ENCODE results near the gene ARHGDIB. TPM values are rescaled to one million over a fixed set of nuclear protein-coding genes. Genes with fewer than 3 reads are reported as not detected.

ARHGDIB gene
- total RNA-seq, 1 experiment from 2014 or later, result 4.3 TPM

- TF ChIP-seq ZBTB33 (IDR thresholded peaks at IDR 0.05; ENCODE audit: extremely low read depth, insufficient replicate concordance, low read length), result no peak
- no peak for TF ChIP-seq EGR1 (IDR thresholded peaks at IDR 0.05; ENCODE audit: low read depth)
- TF ChIP-seq TCF7L2 (IDR thresholded peaks at IDR 0.05; ENCODE audit: borderline replicate concordance, extremely low read depth, insufficient read depth, insufficient read length), result no peak
Measured at GRCh38 chr12:14970473-14970872, 9.1 kb upstream of the ARHGDIB start (continued).

- POLR2A ChIA-PET, result no interaction called here
Measured at GRCh38 chr12:14968478-14968877, 7.1 kb upstream of the ARHGDIB start.

GRCh38 chr12:14965221-14965620 lies 3.8 kb upstream of the ARHGDIB start:
- intact Hi-C loops (cut with micrococcal nuclease), result no loop called here
- H2AFZ ChIP-seq (ENCODE audit: low read depth, low read length, poor library complexity, severe bottlenecking), result no peak overlapping the region
- no peak overlapping the region for H3K4me3 ChIP-seq (replicated peaks in 1 of 2; ENCODE audit: low read depth in 1 of 2, low read length in 2 of 2)
- ChIA-PET RAD21 (ENCODE audit: low non-redundant PET in 1 of 2, low total read pairs in 2 of 2, uncharacterized antibody in 2 of 2, unreplicated experiment in 2 of 2) (no interaction called here), CTCF (no interaction called here), POLR2A (no interaction called here)
- H3K9ac ChIP-seq (ENCODE audit: low read length), result no peak overlapping the region
- DNase-seq (ENCODE audit: low read depth, low spot score), result no peak
- H3K79me2 ChIP-seq (ENCODE audit: insufficient read depth, low read length), result no peaks in the 10 kb centered on the region
- H3K4me1 ChIP-seq (ENCODE audit: control insufficient read depth in 1 of 2, insufficient read depth in 2 of 2, low read length in 2 of 2), result peaks cover 0 to 7% of the 10 kb centered on the region in 2 experiments; a peak in 2 of 4 replicates
- no peaks in the 10 kb centered on the region for H3K36me3 ChIP-seq (ENCODE audit: control insufficient read depth in 1 of 2, insufficient read depth in 2 of 2, low read length in 2 of 2)
- H3K9me3 ChIP-seq (ENCODE audit: control insufficient read depth in 1 of 2, insufficient read depth in 1 of 2, low read depth in 1 of 2, low read length in 2 of 2), result no peaks in the 10 kb centered on the region
- no TSS peak for BruUV-seq (replicated peaks)
- no peak overlapping the region for H3K4me2 ChIP-seq (ENCODE audit: low read length)
- no peak overlapping the region for H3K27ac ChIP-seq (ENCODE audit: low read depth, low read length)
- no peaks in the 10 kb centered on the region for H3K27me3 ChIP-seq (ENCODE audit: insufficient read depth, low read length)
- no peaks in the 10 kb centered on the region for H3K9me2 ChIP-seq (ENCODE audit: insufficient read depth)
- H4K20me1 ChIP-seq (ENCODE audit: insufficient read depth), result no peaks in the 10 kb centered on the region
- no peak for ATAC-seq
- TF ChIP-seq JUND (IDR thresholded peaks at IDR 0.05) (no peak), REST (IDR thresholded peaks at IDR 0.05; ENCODE audit: low read depth) (no peak), ZBTB33 (IDR thresholded peaks at IDR 0.05; ENCODE audit: extremely low read depth, insufficient replicate concordance, low read length) (no peak), ATF3 (IDR thresholded peaks at IDR 0.05) (no peak), TCF7L2 (IDR thresholded peaks at IDR 0.05; ENCODE audit: borderline replicate concordance, extremely low read depth, insufficient read depth, insufficient read length) (no peak), EGR1 (IDR thresholded peaks at IDR 0.05; ENCODE audit: low read depth) (no peak), RAD21 (IDR thresholded peaks at IDR 0.05; ENCODE audit: low read depth) (no peak), SRF (IDR thresholded peaks at IDR 0.05; ENCODE audit: low read depth) (no peak), CEBPB (IDR thresholded peaks at IDR 0.05; ENCODE audit: low read depth) (no peak)

More at GRCh38 chr12:14968478-14968877, 7.1 kb upstream of the ARHGDIB start:
- Histone ChIP-seq H3K79me2 (ENCODE audit: insufficient read depth, low read length) (no peaks in the 10 kb centered on the region), H3K9ac (ENCODE audit: low read length) (no peak overlapping the region), H3K27ac (ENCODE audit: low read depth, low read length) (no peak overlapping the region), H3K4me3 (replicated peaks in 1 of 2; ENCODE audit: low read depth in 1 of 2, low read length in 2 of 2) (no peak overlapping the region), H3K36me3 (ENCODE audit: control insufficient read depth in 1 of 2, insufficient read depth in 2 of 2, low read length in 2 of 2) (no peaks in the 10 kb centered on the region), H4K20me1 (ENCODE audit: insufficient read depth) (no peaks in the 10 kb centered on the region), H3K9me3 (ENCODE audit: control insufficient read depth in 1 of 2, insufficient read depth in 1 of 2, low read depth in 1 of 2, low read length in 2 of 2) (no peaks in the 10 kb centered on the region), H3K4me2 (ENCODE audit: low read length) (no peak overlapping the region), H3K4me1 (ENCODE audit: control insufficient read depth in 1 of 2, insufficient read depth in 2 of 2, low read length in 2 of 2) (no peaks in the 10 kb centered on the region), H2AFZ (ENCODE audit: low read depth, low read length, poor library complexity, severe bottlenecking) (no peak overlapping the region), H3K27me3 (ENCODE audit: insufficient read depth, low read length) (no peaks in the 10 kb centered on the region), H3K9me2 (ENCODE audit: insufficient read depth) (no peaks in the 10 kb centered on the region)
- ChIA-PET RAD21 (ENCODE audit: low non-redundant PET in 1 of 2, low total read pairs in 2 of 2, uncharacterized antibody in 2 of 2, unreplicated experiment in 2 of 2) (no interaction called here), CTCF (no interaction called here)
- no peak for TF ChIP-seq ZNF274 (IDR thresholded peaks at IDR 0.05; ENCODE audit: low read depth, low read length)
- ATAC-seq (no peak), DNase-seq (ENCODE audit: low read depth, low spot score) (no peak)
- intact Hi-C loops (cut with micrococcal nuclease), result no loop called here
- no TSS peak for BruUV-seq (replicated peaks)
